Pancreas (tissue), 10 donors: ENCODE data around the gene ZYG11B. TPM values are rescaled to one million over a fixed set of nuclear protein-coding genes. Genes with fewer than 3 reads are reported as not detected.
"Not testable (repeated sequence)": the region's sequence is repeated elsewhere in the genome, so short reads cannot be mapped to it uniquely, and the experiment has no call there.

Experiments
- ATAC-seq, 4 donors: fragments of 200-7000 bp; cut with Tn5 transposase; one replicate each; pipeline versions ENCODE4 v1.8.0 to v1.9.1; 2020; ENCODE audit warnings: mild to moderate bottlenecking in 4 of 4, moderate library complexity in 4 of 4
- DNase-seq, 6 donors: peaks; one replicate each; pipeline ENCODE4 v3.0.0-alpha.2; 2020
- FAIRE-seq: peaks from 2 replicates; lab custom pipeline; 2012; peaks lifted over from hg19 to GRCh38; lab: Jason Lieb, UNC
- H3K27ac ChIP-seq, 4 donors: fragments of 200-600 bp; sonication (generic); 1 replicate in 3 of 4; 2 replicates in 1 of 4; pipeline versions ENCODE4 v1.5.0 to v1.8.0; 2020
- H3K27me3 ChIP-seq, 4 donors: fragments of 200-600 bp; one replicate each; pipeline ENCODE4 v1.8.0; 2021
- H3K36me3 ChIP-seq, 3 donors: fragments of 200-600 bp; sonication (generic) in 1 of 3; one replicate each; pipeline versions ENCODE4 v1.5.0 to v1.8.0; 2020 to 2021
- H3K4me1 ChIP-seq, 3 donors: fragments of 200-600 bp; one replicate each; pipeline ENCODE4 v1.8.0; 2021
- H3K4me3 ChIP-seq, 4 donors: fragments of 200-600 bp; sonication (generic) in 2 of 4; one replicate each; pipeline versions ENCODE4 v1.5.0 to v1.8.0; 2020 to 2021
- H3K9me3 ChIP-seq, 4 donors: fragments of 200-600 bp; one replicate each; pipeline ENCODE4 v1.8.0; 2021
- WGBS, 2 donors: extraction: QIAGEN DNeasy Blood & Tissue Kit; methylation state at CpG; one replicate each; pipeline ENCODE4 v1.1.7; 2013; 5-methylcytosine and 5-hydroxymethylcytosine counted together
- intact Hi-C, 3 donors: fragments of 100-400 bp; cut with DNase I; formaldehyde crosslinking; loops; one replicate each; pipeline versions ENCODE4 v1.11.1 to v1.14.2; 2022
- polyA plus RNA-seq, 2 donors: library from polyadenylated mRNA; stranded (reverse); fragments of 200-250 nt; gene quantifications; one replicate each; pipeline ENCODE4 v1.2.3, GENCODE V29; 2013
- total RNA-seq, 6 donors: library from RNA; stranded (reverse); fragmentation: NEBNext Ultra II Directional in 4 of 6; extraction: Animal tissue kit (Norgen Biotek cat#: 25700) in 4 of 6; gene quantifications; one replicate each; pipeline versions ENCODE4 v1.2.1 to v1.2.4, GENCODE V29; 2021 to 2023
- TF ChIP-seq, protein P1 (sequence below), 4 donors: fragments of 200-600 bp; sonication (generic) in 3 of 4; IDR thresholded peaks; one replicate each; pipeline versions ENCODE4 v1.5.0 to v1.8.0; 2021; ENCODE audit warnings: antibody characterized with exemption in 4 of 4
- donor health status: healthy with polysubstance abuse.
- donor health status: DM: no; HTN: no; CAD: no; lungs with moderate emphysema.
- donor health status: DM: no; HTN: no; CAD: no.
- donor health status: control.
- donor health status: control.
- donor health status: Bipolar disorder and iron deficiency.
- donor health status: DM: yes; HTN: yes; CAD: no.
- donor health status: DM: no; HTN: no; CAD: no.
- donor health status: DM: no; HTN: no; CAD: no.
- donor health status: DM: yes; HTN: yes; CAD: no.

ZYG11B gene
- total and polyA plus RNA-seq, 8 donors = 3.2 to 12.9 (median 7.2) TPM

DNA sequence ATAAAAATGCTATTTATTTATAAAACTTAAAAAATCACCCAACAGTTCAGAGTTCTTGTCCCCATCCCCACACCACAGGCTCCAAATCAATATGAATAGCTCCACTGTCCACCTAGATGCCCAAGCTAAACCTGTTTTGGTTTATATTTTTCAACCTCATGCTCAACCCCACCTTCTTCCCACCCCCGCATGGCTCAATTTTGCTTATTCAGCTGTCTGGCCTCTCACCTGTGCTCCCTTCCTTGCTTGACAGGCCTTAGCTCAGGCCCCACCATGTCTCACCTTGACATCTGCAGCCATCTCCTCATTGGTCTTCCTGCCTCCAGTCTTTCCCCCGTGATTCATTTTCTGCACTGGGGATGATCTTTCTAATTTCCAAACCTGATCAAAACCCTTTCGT is 45.9 kb upstream of the ZYG11B start:
- no peaks in the 10 kb centered on the region for H3K36me3 ChIP-seq
- ATAC-seq = no peak
- H3K9me3 ChIP-seq = no peaks in the 10 kb centered on the region
- DNase-seq = no peak
- FAIRE-seq = no peak
- H3K27ac ChIP-seq = no peak overlapping the region
- 72 to 75% methylated on average over 3 of the region's 3 CpGs for WGBS, 2 donors
- no peak overlapping the region for H3K4me3 ChIP-seq
- TF ChIP-seq, protein P1, sequence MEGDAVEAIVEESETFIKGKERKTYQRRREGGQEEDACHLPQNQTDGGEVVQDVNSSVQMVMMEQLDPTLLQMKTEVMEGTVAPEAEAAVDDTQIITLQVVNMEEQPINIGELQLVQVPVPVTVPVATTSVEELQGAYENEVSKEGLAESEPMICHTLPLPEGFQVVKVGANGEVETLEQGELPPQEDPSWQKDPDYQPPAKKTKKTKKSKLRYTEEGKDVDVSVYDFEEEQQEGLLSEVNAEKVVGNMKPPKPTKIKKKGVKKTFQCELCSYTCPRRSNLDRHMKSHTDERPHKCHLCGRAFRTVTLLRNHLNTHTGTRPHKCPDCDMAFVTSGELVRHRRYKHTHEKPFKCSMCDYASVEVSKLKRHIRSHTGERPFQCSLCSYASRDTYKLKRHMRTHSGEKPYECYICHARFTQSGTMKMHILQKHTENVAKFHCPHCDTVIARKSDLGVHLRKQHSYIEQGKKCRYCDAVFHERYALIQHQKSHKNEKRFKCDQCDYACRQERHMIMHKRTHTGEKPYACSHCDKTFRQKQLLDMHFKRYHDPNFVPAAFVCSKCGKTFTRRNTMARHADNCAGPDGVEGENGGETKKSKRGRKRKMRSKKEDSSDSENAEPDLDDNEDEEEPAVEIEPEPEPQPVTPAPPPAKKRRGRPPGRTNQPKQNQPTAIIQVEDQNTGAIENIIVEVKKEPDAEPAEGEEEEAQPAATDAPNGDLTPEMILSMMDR (IDR thresholded peaks at IDR 0.05) = no peak
- no peaks in the 10 kb centered on the region for H3K4me1 ChIP-seq
- no peaks in the 10 kb centered on the region for H3K27me3 ChIP-seq
- intact Hi-C loops = no loop called here

DNA sequence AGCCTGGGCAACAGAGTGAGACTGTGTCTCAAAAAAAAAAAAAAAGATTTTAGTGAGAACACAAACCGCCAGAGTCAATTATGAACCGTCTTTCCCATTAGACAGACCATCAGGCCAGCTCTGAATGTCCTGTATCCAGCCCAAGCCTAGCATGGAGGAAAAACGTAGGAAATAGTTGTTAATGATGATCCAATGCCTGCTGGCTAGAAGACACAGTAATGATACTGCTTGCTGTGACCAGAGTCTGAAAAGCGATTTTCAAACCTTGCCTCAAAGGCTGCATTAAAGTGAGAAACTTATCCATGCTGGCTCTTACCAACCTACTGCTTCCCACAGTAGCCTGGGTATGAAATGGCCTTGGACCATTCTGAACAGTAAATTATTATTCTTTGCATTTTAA is 45.1 kb upstream of the ZYG11B start:
- intact Hi-C loops = no loop called here
- H3K27me3 ChIP-seq = no peaks in the 10 kb centered on the region
- H3K36me3 ChIP-seq = no peaks in the 10 kb centered on the region
- TF ChIP-seq, protein P1 (IDR thresholded peaks at IDR 0.05) = no peak
- no peaks in the 10 kb centered on the region for H3K4me1 ChIP-seq
- no peaks in the 10 kb centered on the region for H3K9me3 ChIP-seq
- H3K4me3 ChIP-seq = no peak overlapping the region
- 84 to 91% methylated on average over 4 of the region's 4 CpGs for WGBS, 2 donors
- DNase-seq (no peak), ATAC-seq (no peak), FAIRE-seq (no peak)
- no peak overlapping the region for H3K27ac ChIP-seq

DNA sequence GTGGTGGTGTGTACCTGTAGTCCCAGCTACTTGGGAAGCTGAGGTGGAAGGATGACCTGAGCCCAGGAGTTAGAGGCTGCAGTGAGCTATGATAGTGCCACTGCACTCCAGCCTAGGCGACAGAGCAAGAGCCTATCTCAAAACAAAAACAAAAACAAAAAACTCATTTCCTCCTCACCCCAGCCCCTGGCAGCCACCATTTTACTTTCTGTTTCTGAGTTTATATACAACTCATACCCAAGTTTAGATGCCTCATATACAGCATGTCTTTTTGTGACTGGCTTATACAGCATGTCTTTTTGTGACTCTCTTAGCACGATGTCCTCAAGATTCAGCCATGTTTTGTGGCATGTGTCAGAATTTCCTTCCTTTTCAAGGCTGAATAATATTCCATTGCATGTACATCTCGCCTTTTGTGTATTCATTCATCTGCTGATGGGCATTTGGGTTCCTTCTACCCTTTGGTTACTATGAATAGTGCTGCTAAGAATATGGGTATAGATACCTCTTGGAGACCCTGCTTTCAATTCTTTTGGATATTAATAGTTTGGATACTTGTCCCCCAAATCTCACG is 42.8 kb upstream of the ZYG11B start:
- DNase-seq (no peak), FAIRE-seq (no peak), ATAC-seq (no peak)
- intact Hi-C loops = no loop called here
- Histone ChIP-seq H3K27me3 (no peaks in the 10 kb centered on the region), H3K4me1 (no peaks in the 10 kb centered on the region), H3K36me3 (peaks cover 0 to 7% (median 7%) of the 10 kb centered on the region in 3 donors), H3K27ac (no peak overlapping the region), H3K4me3 (no peak overlapping the region), H3K9me3 (no peaks in the 10 kb centered on the region)
- WGBS, 2 donors = 92 to 96% methylated on average over 4 of the region's 4 CpGs
- TF ChIP-seq, protein P1 (IDR thresholded peaks at IDR 0.05) = no peak

GRCh38 chr1:52684545-52684944 is 41.7 kb upstream of the ZYG11B start:
- peaks cover 0 to 7% (median 7%) of the 10 kb centered on the region in 3 donors for H3K36me3 ChIP-seq
- intact Hi-C loops = no loop called here
- H3K4me3 ChIP-seq = no peak overlapping the region
- no peak overlapping the region for H3K27ac ChIP-seq
- ATAC-seq = no peak
- H3K4me1 ChIP-seq = no peaks in the 10 kb centered on the region
- FAIRE-seq = no peak
- DNase-seq = no peak
- TF ChIP-seq, protein P1 (IDR thresholded peaks at IDR 0.05) = no peak
- WGBS, 2 donors = 84 to 100% methylated on average over 1 of the region's 1 CpG
- no peaks in the 10 kb centered on the region for H3K27me3 ChIP-seq
- no peaks in the 10 kb centered on the region for H3K9me3 ChIP-seq

GRCh38 chr1:52686261-52686751 is 39.9 kb upstream of the ZYG11B start:
- FAIRE-seq, H3K4me3 ChIP-seq, H3K27me3 ChIP-seq, intact Hi-C loops, H3K4me1 ChIP-seq, H3K9me3 ChIP-seq, H3K27ac ChIP-seq, H3K36me3 ChIP-seq: not testable (repeated sequence)
- ATAC-seq (peak; percentile 72 to 97 (median 90)), DNase-seq (peak in 5 of 6 donors; percentile 45 to 77 (median 59))
- TF ChIP-seq, protein P1 (IDR thresholded peaks at IDR 0.05) = peak; percentile 40 to 71 (median 58)
- 57 to 60% methylated on average over 17 of the region's 17 CpGs for WGBS, 2 donors
